Caco-2 (cell line): ENCODE data around the gene FAM76A. TPM values are rescaled to one million over a fixed set of nuclear protein-coding genes. Genes with fewer than 3 reads are reported as not detected.

Experiments
- BruUV-seq: library from RNA; stranded (reverse); fragments of 400-500 nt; replicated peaks from 2 replicates; lab custom pipeline; 2021; lab: Mats Ljungman, UMichigan
- CTCF ChIA-PET: fragments of 300-600 bp; sonication (Branson Sonifier 250); formaldehyde crosslinking; loops from one replicate; lab custom pipeline; 2022; ENCODE audit warnings: antibody characterized with exemption; lab: Charles Lee
- POLR2A ChIA-PET: fragments of 300-600 bp; sonication (Branson Sonifier 250); formaldehyde crosslinking; loops from one replicate; lab custom pipeline; 2022; ENCODE audit warnings: antibody characterized with exemption; lab: Charles Lee
- DNase-seq, 2 experiments: peaks; one replicate each; pipeline versions ENCODE4 v3.0.0 to v3.0.0-alpha.2; 2020 to 2022
- H3K27me3 ChIP-seq: replicated peaks from 2 replicates; pipeline ENCODE4 v1.6.0; 2011; ENCODE audit warnings: low read length; ENCODE audit not compliant: control insufficient read depth, insufficient read depth
- H3K36me3 ChIP-seq: 2 replicates; pipeline ENCODE4 v1.5.1; 2011; ENCODE audit warnings: low read length; ENCODE audit not compliant: control insufficient read depth, insufficient read depth
- H3K4me1 ChIP-seq: fragments of 250-450 bp; sonication (Bioruptor Pico); 2 replicates; pipeline ENCODE4 v1.5.1; 2020; ENCODE audit warnings: mild to moderate bottlenecking
- H3K4me3 ChIP-seq: 2 replicates; pipeline ENCODE4 v1.5.1; 2011; ENCODE audit warnings: low read depth, mild to moderate bottlenecking, control low read depth, low read length
- H3K9me3 ChIP-seq: fragments of 250-450 bp; sonication (Bioruptor Pico); 2 replicates; pipeline ENCODE4 v1.5.1; 2020; ENCODE audit warnings: mild to moderate bottlenecking, moderate library complexity
- H3K27ac Mint-ChIP-seq: one replicate; pipeline ENCODE4 v1.8.0; 2022; ENCODE audit warnings: mixed read lengths; ENCODE audit not compliant: unreplicated experiment
- H3K27me3 Mint-ChIP-seq: one replicate; pipeline ENCODE4 v1.8.0; 2022; ENCODE audit warnings: mixed read lengths; ENCODE audit not compliant: insufficient read depth, unreplicated experiment
- H3K36me3 Mint-ChIP-seq: one replicate; pipeline ENCODE4 v1.8.0; 2022; ENCODE audit warnings: mild to moderate bottlenecking, mixed read lengths; ENCODE audit not compliant: insufficient read depth, unreplicated experiment
- H3K4me1 Mint-ChIP-seq: one replicate; pipeline ENCODE4 v1.8.0; 2022; ENCODE audit warnings: low read depth, mixed read lengths; ENCODE audit not compliant: unreplicated experiment
- H3K4me3 Mint-ChIP-seq: one replicate; pipeline ENCODE4 v1.8.0; 2022; ENCODE audit warnings: mild to moderate bottlenecking, moderate library complexity, mixed read lengths; ENCODE audit not compliant: unreplicated experiment
- H3K9me3 Mint-ChIP-seq: one replicate; pipeline ENCODE4 v1.8.0; 2022; ENCODE audit warnings: mixed read lengths; ENCODE audit not compliant: unreplicated experiment
- intact Hi-C: fragments of 100-400 bp; cut with micrococcal nuclease; formaldehyde crosslinking; loops from one replicate; pipeline ENCODE4 v1.10.0; 2022; ENCODE audit not compliant: unreplicated experiment
- total RNA-seq: library from RNA; stranded (reverse); gene quantifications from 2 replicates; pipeline ENCODE4 v1.2.3, GENCODE V29; 2022
- TF ChIP-seq, protein P1 (sequence below), 2 experiments: fragments of 200-600 bp in 1 of 2; IDR thresholded peaks; 1 replicate in 1 of 2; 2 replicates in 1 of 2; pipeline versions ENCODE4 v1.5.1 to v1.8.0; 2011 to 2022; ENCODE audit warnings: antibody characterized with exemption in 1 of 2, control low read depth in 1 of 2, inconsistent platforms in 1 of 2, low read depth in 1 of 2, low read length in 1 of 2, mild to moderate bottlenecking in 1 of 2, moderate library complexity in 1 of 2; ENCODE audit not compliant: insufficient read depth in 1 of 2, severe bottlenecking in 1 of 2, unreplicated experiment in 1 of 2

FAM76A gene
- total RNA-seq, 1 experiment from 2014 or later: 9.8 TPM

DNA sequence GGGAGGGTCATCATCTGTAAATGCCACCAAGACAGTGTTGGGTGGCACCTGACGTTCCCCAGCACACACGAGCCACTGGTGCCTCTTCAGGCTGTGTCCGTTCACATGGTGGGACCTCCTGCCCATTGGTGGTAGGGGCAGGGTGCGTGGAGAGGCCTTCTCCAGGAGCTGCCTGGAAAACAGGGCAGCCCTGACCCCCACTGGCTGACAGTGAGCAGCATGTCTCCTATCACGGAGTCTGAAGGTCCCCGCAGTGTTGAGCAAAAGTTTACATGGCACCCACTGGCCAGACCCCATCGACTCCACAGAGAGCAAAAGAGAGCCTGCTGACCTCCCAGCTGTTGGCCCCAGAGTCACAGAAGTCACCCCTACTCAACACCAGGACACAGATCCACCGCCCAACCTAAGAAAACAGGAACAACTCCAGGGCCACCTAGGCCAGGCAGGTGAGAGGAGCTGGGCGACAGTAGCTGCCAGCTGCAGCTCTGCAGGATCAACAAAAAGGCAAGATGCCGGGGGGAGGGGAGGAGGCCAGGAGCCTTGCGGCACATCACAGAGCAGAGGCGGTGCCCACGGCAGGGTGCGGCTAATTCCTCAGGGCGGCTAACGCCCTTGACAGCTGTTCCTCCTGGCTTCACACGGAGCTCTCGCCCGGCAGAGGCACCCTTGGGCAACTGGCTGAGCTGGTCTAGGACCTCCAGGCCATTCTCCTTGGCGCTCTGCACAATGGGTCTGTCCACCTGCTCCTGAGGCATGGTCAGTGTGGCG, 39.4 kb upstream of the FAM76A start:
- Histone ChIP-seq H3K4me3 (no peak overlapping the region), H3K27me3 (no peaks in the 10 kb centered on the region), H3K9me3 (0 out of 2 replicates have a peak, but pooled peaks cover 5% of the 10 kb centered on the region), H3K4me1 (no peaks in the 10 kb centered on the region), H3K36me3 (no peaks in the 10 kb centered on the region)
- Mint-ChIP-seq H3K27me3 (no peaks in the 10 kb centered on the region), H3K4me3 (no peak overlapping the region), H3K27ac (no peak overlapping the region), H3K36me3 (no peaks in the 10 kb centered on the region), H3K4me1 (peaks cover 22% of the 10 kb centered on the region), H3K9me3 (peaks cover 12% of the 10 kb centered on the region)
- CTCF ChIA-PET: no interaction called here
- TF ChIP-seq, protein P1, sequence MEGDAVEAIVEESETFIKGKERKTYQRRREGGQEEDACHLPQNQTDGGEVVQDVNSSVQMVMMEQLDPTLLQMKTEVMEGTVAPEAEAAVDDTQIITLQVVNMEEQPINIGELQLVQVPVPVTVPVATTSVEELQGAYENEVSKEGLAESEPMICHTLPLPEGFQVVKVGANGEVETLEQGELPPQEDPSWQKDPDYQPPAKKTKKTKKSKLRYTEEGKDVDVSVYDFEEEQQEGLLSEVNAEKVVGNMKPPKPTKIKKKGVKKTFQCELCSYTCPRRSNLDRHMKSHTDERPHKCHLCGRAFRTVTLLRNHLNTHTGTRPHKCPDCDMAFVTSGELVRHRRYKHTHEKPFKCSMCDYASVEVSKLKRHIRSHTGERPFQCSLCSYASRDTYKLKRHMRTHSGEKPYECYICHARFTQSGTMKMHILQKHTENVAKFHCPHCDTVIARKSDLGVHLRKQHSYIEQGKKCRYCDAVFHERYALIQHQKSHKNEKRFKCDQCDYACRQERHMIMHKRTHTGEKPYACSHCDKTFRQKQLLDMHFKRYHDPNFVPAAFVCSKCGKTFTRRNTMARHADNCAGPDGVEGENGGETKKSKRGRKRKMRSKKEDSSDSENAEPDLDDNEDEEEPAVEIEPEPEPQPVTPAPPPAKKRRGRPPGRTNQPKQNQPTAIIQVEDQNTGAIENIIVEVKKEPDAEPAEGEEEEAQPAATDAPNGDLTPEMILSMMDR (IDR thresholded peaks at IDR 0.05; ENCODE audit: insufficient read depth in 1 of 2, low read depth in 1 of 2, low read length in 1 of 2, severe bottlenecking in 1 of 2, unreplicated experiment in 1 of 2): no peak
- no TSS peak for BruUV-seq
- DNase-seq: no peak
- POLR2A ChIA-PET: no interaction called here
- intact Hi-C loops: no loop called here

DNA sequence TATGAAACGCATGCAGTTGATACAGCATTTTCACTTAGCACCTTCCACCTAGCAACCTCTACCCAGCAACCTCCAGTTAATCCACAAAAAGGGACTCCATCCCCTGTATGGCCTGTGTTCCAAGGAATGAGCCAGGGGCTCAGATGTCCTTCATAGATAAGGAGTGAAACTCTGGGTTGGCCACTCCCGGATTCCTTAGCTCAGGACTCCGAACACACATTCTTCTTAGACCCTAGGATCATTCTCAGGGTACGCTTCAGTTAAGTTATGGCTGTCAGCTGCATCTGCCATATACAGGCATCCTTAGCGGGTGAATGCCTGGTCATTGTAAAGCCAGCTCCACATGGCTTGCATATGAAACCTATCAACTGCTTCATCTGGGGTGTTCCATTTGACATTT, 37.9 kb upstream of the FAM76A start:
- Mint-ChIP-seq H3K27me3 (no peaks in the 10 kb centered on the region), H3K27ac (no peak overlapping the region), H3K9me3 (no peaks in the 10 kb centered on the region), H3K36me3 (no peaks in the 10 kb centered on the region), H3K4me3 (no peak overlapping the region), H3K4me1 (peaks cover 15% of the 10 kb centered on the region)
- H3K9me3 ChIP-seq: no peaks in the 10 kb centered on the region
- BruUV-seq: no TSS peak
- no peak for DNase-seq
- H3K4me3 ChIP-seq: no peak overlapping the region
- H3K36me3 ChIP-seq: no peaks in the 10 kb centered on the region
- no peaks in the 10 kb centered on the region for H3K4me1 ChIP-seq
- intact Hi-C loops: no loop called here
- ChIA-PET POLR2A (no interaction called here), CTCF (interaction anchor here (1.6 kb wide), 1 partner anchor 16 kb away, joined by 3 read pairs; the partner anchor contains the start of gene IFI6)
- TF ChIP-seq, protein P1 (IDR thresholded peaks at IDR 0.05; ENCODE audit: insufficient read depth in 1 of 2, low read depth in 1 of 2, low read length in 1 of 2, severe bottlenecking in 1 of 2, unreplicated experiment in 1 of 2): no peak
- no peaks in the 10 kb centered on the region for H3K27me3 ChIP-seq

DNA sequence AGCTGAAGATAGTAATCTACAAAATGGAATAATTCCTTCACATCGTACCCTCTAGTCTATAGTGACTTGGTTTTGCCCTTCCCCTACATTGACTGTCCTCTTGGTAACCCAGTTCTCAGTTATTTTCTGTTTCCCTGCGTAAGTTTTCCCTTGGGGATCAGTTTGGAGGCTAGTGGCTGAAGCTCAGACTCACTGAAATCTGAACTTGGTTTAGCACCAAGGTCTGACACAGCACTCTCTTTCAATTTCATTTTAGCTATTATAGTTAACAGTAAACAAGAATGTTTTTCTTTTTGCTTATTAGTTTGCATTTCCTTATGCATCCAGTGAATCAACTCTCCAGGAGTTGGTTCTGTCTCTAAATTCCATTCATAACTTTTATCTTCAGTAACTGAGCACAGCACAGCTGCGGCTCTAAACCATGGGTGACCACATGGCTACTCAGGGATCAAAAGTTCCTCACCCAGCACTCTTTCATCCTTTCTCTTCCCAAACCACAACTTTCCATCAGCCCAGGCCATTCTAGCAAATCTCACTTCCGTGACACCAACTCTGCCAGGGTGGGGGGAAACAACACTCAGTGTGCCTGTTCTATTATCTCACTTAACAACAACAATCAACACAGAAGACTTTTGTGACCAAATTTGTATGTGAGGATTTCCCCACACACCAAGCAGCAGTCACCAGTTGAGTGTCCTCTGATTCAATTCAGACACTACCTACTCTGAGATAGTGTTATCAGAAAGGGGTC, 36.2 kb upstream of the FAM76A start:
- POLR2A ChIA-PET: no interaction called here
- CTCF ChIA-PET: interaction anchor here (1.6 kb wide), 1 partner anchor 18 kb away, joined by 3 read pairs; the partner anchor contains the start of gene IFI6
- no peak overlapping the region for H3K27ac Mint-ChIP-seq
- no peaks in the 10 kb centered on the region for H3K27me3 ChIP-seq
- TF ChIP-seq, protein P1 (IDR thresholded peaks at IDR 0.05; ENCODE audit: insufficient read depth in 1 of 2, low read depth in 1 of 2, low read length in 1 of 2, severe bottlenecking in 1 of 2, unreplicated experiment in 1 of 2): no peak
- no peaks in the 10 kb centered on the region for H3K27me3 Mint-ChIP-seq
- H3K36me3 Mint-ChIP-seq: no peaks in the 10 kb centered on the region
- intact Hi-C loops: no loop called here
- H3K9me3 ChIP-seq: no peaks in the 10 kb centered on the region
- no peak overlapping the region for H3K4me3 ChIP-seq
- BruUV-seq: no TSS peak
- peaks cover 14% of the 10 kb centered on the region for H3K4me1 Mint-ChIP-seq
- no peak overlapping the region for H3K4me3 Mint-ChIP-seq
- H3K9me3 Mint-ChIP-seq: no peaks in the 10 kb centered on the region
- no peaks in the 10 kb centered on the region for H3K36me3 ChIP-seq
- H3K4me1 ChIP-seq: no peaks in the 10 kb centered on the region
- DNase-seq: no peak
